HCT116 (cell line): ENCODE data around the gene AMD1.

ENCODE experiments used
- CTCF ChIP-seq, 3 experiments: fragments of 200-600 bp in 1 of 3; sonication (generic) in 1 of 3; IDR thresholded peaks in 2 of 3; conservative IDR thresholded peaks in 1 of 3; 2 replicates each; pipeline ENCODE4 v1.5.1; 2012 to 2017; ENCODE audit warnings: low read depth in 2 of 3, low read length in 2 of 3, antibody characterized with exemption in 1 of 3, borderline replicate concordance in 1 of 3, control low read depth in 1 of 3, mild to moderate bottlenecking in 1 of 3, mixed read lengths in 1 of 3, mixed run types in 1 of 3, moderate library complexity in 1 of 3; ENCODE audit not compliant: insufficient read depth in 1 of 3
- EZH2phosphoT487 ChIP-seq: fragments of 200-600 bp; IDR thresholded peaks from 2 replicates; pipeline ENCODE4 v1.6.1; 2018; ENCODE audit warnings: antibody characterized with exemption, borderline replicate concordance
- JUND ChIP-seq: IDR thresholded peaks from 2 replicates; pipeline ENCODE4 v1.6.1; 2012
- MAX ChIP-seq: IDR thresholded peaks from 2 replicates; pipeline ENCODE4 v1.6.1; 2012
- POLR2A ChIP-seq: IDR thresholded peaks from 2 replicates; pipeline ENCODE4 v1.7.0; 2011; ENCODE audit warnings: borderline replicate concordance; ENCODE audit not compliant: insufficient read depth, insufficient read length; ENCODE audit errors: extremely low read depth
- POLR2AphosphoS5 ChIP-seq: IDR thresholded peaks from 2 replicates; pipeline ENCODE4 v1.6.1; 2011; ENCODE audit warnings: mild to moderate bottlenecking, low read depth, low read length, moderate library complexity
- RAD21 ChIP-seq: IDR thresholded peaks from 2 replicates; pipeline ENCODE4 v1.6.1; 2012; ENCODE audit warnings: low read depth, mild to moderate bottlenecking
- TF ChIP-seq, protein P1 (sequence below): IDR thresholded peaks from 2 replicates; pipeline ENCODE4 v1.6.1; 2012; ENCODE audit warnings: low read depth

GRCh38 chr6:110944681-110945151 lies 70.1 kb downstream of the AMD1 start:
- TF ChIP-seq, protein P1, sequence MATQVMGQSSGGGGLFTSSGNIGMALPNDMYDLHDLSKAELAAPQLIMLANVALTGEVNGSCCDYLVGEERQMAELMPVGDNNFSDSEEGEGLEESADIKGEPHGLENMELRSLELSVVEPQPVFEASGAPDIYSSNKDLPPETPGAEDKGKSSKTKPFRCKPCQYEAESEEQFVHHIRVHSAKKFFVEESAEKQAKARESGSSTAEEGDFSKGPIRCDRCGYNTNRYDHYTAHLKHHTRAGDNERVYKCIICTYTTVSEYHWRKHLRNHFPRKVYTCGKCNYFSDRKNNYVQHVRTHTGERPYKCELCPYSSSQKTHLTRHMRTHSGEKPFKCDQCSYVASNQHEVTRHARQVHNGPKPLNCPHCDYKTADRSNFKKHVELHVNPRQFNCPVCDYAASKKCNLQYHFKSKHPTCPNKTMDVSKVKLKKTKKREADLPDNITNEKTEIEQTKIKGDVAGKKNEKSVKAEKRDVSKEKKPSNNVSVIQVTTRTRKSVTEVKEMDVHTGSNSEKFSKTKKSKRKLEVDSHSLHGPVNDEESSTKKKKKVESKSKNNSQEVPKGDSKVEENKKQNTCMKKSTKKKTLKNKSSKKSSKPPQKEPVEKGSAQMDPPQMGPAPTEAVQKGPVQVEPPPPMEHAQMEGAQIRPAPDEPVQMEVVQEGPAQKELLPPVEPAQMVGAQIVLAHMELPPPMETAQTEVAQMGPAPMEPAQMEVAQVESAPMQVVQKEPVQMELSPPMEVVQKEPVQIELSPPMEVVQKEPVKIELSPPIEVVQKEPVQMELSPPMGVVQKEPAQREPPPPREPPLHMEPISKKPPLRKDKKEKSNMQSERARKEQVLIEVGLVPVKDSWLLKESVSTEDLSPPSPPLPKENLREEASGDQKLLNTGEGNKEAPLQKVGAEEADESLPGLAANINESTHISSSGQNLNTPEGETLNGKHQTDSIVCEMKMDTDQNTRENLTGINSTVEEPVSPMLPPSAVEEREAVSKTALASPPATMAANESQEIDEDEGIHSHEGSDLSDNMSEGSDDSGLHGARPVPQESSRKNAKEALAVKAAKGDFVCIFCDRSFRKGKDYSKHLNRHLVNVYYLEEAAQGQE = no peak
- TF ChIP-seq JUND (no peak; the same call in 1 of the 2 replicates), MAX (no peak), EZH2phosphoT487 (no peak), POLR2A (no peak), POLR2AphosphoS5 (no peak), RAD21 (no peak; the same call in 1 of the 2 replicates), CTCF (IDR thresholded peaks at IDR 0.05 in 2 of 3, conservative IDR thresholded peaks at IDR 0.05 in 1 of 3; ENCODE audit: borderline replicate concordance in 1 of 3, insufficient read depth in 1 of 3, low read depth in 2 of 3, low read length in 2 of 3) (no peak)
